ENCODE results near the gene FBXW12. TPM values are rescaled to one million over a fixed set of nuclear protein-coding genes. Genes with fewer than 3 reads are reported as not detected.

FBXW12 gene
- total and polyA plus RNA-seq, 9 donors: 0.22 to 0.46 (median 0.33) TPM; not detected in 4

DNA sequence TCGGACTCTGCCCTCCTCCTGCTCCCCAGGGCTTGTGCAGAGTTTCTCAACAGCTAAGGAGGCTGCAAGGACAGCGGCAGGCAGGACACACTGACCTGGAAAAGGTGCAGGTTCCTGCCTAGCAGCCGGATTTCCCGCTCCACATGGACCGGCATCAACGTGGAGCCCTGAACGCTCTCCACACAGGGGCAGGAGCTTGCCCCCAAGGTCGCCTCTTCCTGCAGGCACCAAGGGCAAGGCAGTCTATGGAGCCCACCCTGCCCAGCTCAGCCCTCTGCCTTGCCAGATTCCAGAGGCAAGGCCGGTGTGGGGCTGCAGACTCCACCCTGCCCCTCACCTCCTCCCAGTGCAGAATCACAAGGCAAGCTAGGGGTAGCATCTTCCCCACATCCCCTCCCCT, 47.1 kb downstream of the FBXW12 start:
- Histone ChIP-seq H3K27ac (no peak overlapping the region), H3K9me3 (no peaks in the 10 kb centered on the region), H3K4me3 (no peak overlapping the region), H3K4me1 (ENCODE audit: insufficient read depth) (peaks cover 2% of the 10 kb centered on the region), H3K27me3 (no peaks in the 10 kb centered on the region), H3K36me3 (no peaks in the 10 kb centered on the region)
- WGBS, 3 donors: 81 to 92% (median 89%) methylated on average over 9 of the region's 9 CpGs
- intact Hi-C loops (cut with DNase I): no loop called here
- TF ChIP-seq POLR2A (IDR thresholded peaks at IDR 0.05) (no peak), EP300 (IDR thresholded peaks at IDR 0.05) (no peak)
- TF ChIP-seq, protein P1, sequence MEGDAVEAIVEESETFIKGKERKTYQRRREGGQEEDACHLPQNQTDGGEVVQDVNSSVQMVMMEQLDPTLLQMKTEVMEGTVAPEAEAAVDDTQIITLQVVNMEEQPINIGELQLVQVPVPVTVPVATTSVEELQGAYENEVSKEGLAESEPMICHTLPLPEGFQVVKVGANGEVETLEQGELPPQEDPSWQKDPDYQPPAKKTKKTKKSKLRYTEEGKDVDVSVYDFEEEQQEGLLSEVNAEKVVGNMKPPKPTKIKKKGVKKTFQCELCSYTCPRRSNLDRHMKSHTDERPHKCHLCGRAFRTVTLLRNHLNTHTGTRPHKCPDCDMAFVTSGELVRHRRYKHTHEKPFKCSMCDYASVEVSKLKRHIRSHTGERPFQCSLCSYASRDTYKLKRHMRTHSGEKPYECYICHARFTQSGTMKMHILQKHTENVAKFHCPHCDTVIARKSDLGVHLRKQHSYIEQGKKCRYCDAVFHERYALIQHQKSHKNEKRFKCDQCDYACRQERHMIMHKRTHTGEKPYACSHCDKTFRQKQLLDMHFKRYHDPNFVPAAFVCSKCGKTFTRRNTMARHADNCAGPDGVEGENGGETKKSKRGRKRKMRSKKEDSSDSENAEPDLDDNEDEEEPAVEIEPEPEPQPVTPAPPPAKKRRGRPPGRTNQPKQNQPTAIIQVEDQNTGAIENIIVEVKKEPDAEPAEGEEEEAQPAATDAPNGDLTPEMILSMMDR (IDR thresholded peaks at IDR 0.05): no peak
- no peak for DNase-seq

DNA sequence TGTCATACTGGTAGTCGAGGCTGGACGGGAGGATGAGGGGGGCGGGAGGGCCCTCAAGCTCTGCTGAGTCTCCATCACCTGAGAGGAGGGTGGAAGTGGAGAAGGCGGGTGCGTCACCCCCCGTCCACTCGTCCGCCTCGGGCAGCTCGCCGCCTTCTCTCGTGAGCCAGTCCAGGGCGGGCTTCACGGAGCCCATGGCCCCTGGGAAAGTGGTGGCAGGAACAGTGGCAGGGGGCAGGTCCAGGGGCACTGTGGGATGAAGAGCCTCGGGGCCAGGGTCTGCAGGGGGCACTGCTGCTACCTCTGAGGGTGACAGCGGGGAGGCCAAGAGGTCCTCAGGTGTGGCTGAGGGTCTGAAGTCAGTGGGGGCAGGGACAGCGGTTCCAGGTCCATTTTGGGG, 47.6 kb downstream of the FBXW12 start:
- Histone ChIP-seq H3K4me1 (ENCODE audit: insufficient read depth) (peaks cover 7% of the 10 kb centered on the region), H3K27me3 (no peaks in the 10 kb centered on the region), H3K4me3 (no peak overlapping the region), H3K27ac (no peak overlapping the region), H3K36me3 (no peaks in the 10 kb centered on the region), H3K9me3 (no peaks in the 10 kb centered on the region)
- TF ChIP-seq EP300 (IDR thresholded peaks at IDR 0.05): no peak
- no peak for TF ChIP-seq POLR2A (IDR thresholded peaks at IDR 0.05)
- TF ChIP-seq, protein P1 (IDR thresholded peaks at IDR 0.05): no peak
- 87 to 89% (median 88%) methylated on average over 17 of the region's 17 CpGs for WGBS, 3 donors
- DNase-seq: no peak
- intact Hi-C loops (cut with DNase I): no loop called here

DNA sequence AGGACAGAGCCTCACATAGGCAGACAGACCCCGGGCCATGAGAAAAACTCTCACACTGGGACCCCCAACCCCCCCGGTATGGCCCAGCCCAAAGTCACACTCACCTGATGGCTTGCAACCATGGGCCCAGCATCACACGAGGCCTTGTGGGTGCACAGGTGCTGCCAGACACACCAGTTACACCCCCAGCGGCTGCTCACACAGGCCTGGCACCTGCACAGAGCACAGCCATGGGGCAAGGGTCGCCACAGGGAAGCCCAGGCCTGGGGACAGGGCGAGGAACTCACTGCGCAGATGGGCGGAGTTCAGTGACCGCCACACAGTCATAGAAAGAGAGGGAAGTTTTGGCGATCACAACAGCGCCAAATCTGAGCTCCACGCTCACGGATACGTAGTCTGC, 48.5 kb downstream of the FBXW12 start:
- WGBS, 3 donors: 91 to 92% (median 91%) methylated on average over 12 to 14 of the region's 14 CpGs
- intact Hi-C loops (cut with DNase I): no loop called here
- Histone ChIP-seq H3K4me1 (ENCODE audit: insufficient read depth) (peaks cover 14% of the 10 kb centered on the region), H3K27ac (no peak overlapping the region), H3K27me3 (no peaks in the 10 kb centered on the region), H3K36me3 (no peaks in the 10 kb centered on the region), H3K9me3 (no peaks in the 10 kb centered on the region), H3K4me3 (no peak overlapping the region)
- DNase-seq: no peak
- TF ChIP-seq, protein P1 (IDR thresholded peaks at IDR 0.05): no peak
- no peak for TF ChIP-seq EP300 (IDR thresholded peaks at IDR 0.05)
- TF ChIP-seq POLR2A (IDR thresholded peaks at IDR 0.05): no peak

DNA sequence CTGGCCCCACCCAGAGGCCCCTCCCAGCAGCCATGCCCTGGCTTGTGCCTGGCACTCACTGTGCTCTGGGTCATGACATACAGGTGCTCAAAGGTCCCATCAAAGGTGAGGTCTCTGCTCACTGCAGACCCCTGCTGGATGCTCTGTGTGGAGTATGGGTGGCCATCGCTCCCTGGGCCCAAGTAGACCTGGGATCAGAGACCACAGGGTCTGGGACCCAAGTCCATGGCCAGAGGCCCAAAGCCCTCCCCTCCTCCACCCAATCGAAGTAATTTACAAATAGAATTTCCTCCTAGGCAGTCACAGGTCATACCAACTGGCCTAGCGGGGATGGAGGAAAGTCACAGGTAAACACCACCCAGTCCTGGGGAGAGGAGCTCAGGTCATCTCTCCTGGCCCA, 50.3 kb downstream of the FBXW12 start:
- intact Hi-C loops (cut with DNase I): no loop called here
- no peaks in the 10 kb centered on the region for H3K27me3 ChIP-seq
- H3K36me3 ChIP-seq: no peaks in the 10 kb centered on the region
- H3K27ac ChIP-seq: no peak overlapping the region
- H3K4me1 ChIP-seq (ENCODE audit: insufficient read depth): peaks cover 29% of the 10 kb centered on the region
- TF ChIP-seq EP300 (IDR thresholded peaks at IDR 0.05): no peak
- no peak for TF ChIP-seq POLR2A (IDR thresholded peaks at IDR 0.05)
- TF ChIP-seq, protein P1 (IDR thresholded peaks at IDR 0.05): no peak
- no peak for DNase-seq
- H3K4me3 ChIP-seq: no peak overlapping the region
- 83 to 100% (median 89%) methylated on average over 3 of the region's 3 CpGs for WGBS, 3 donors
- no peaks in the 10 kb centered on the region for H3K9me3 ChIP-seq

Data from ovary (tissue), 9 donors.